Lung (tissue), 12 donors: ENCODE measurements around the gene RND3. TPM values are rescaled to one million over a fixed set of nuclear protein-coding genes. Genes with fewer than 3 reads are reported as not detected.

Experiments
- ATAC-seq: fragments of 200-7000 bp; cut with Tn5 transposase; one replicate; pipeline ENCODE4 v1.9.1; 2020; ENCODE audit warnings: moderate number of reproducible peaks; ENCODE audit not compliant: insufficient read depth, low FRiP score
- DNase-seq, 3 donors: peaks; one replicate each; pipeline ENCODE4 v3.0.0-alpha.2; 2013 to 2017
- H3K27ac ChIP-seq, 2 donors: one replicate each; pipeline ENCODE4 v1.5.1; 2013; ENCODE audit warnings: mild to moderate bottlenecking in 2 of 2, moderate library complexity in 2 of 2, control low read depth in 1 of 2, inconsistent platforms in 1 of 2, low read depth in 1 of 2, low read length in 1 of 2
- H3K27me3 ChIP-seq, 3 donors: one replicate each; pipeline ENCODE4 v1.5.1; 2013; ENCODE audit warnings: low read length in 2 of 3; ENCODE audit not compliant: control insufficient read depth in 3 of 3, insufficient read depth in 3 of 3
- H3K36me3 ChIP-seq, 4 donors: one replicate each; pipeline ENCODE4 v1.5.1; 2013; ENCODE audit warnings: low read length in 4 of 4, mild to moderate bottlenecking in 1 of 4, moderate library complexity in 1 of 4; ENCODE audit not compliant: control insufficient read depth in 4 of 4, insufficient read depth in 4 of 4
- H3K4me1 ChIP-seq, 5 donors: one replicate each; pipeline ENCODE4 v1.5.1; 2013; ENCODE audit warnings: low read length in 5 of 5, mild to moderate bottlenecking in 2 of 5, moderate library complexity in 1 of 5; ENCODE audit not compliant: control insufficient read depth in 5 of 5, insufficient read depth in 5 of 5
- H3K4me3 ChIP-seq: one replicate; pipeline ENCODE4 v1.5.1; 2013; ENCODE audit warnings: mild to moderate bottlenecking, control low read depth, moderate library complexity
- H3K9ac ChIP-seq, 2 donors: one replicate each; pipeline ENCODE4 v1.5.1; 2013; ENCODE audit warnings: low read length in 2 of 2, control low read depth in 1 of 2; ENCODE audit not compliant: insufficient read depth in 1 of 2
- H3K9me3 ChIP-seq, 4 donors: one replicate each; pipeline ENCODE4 v1.5.1; 2013; ENCODE audit warnings: low read length in 3 of 4, mild to moderate bottlenecking in 1 of 4, moderate library complexity in 1 of 4; ENCODE audit not compliant: control insufficient read depth in 4 of 4, insufficient read depth in 3 of 4
- CTCF ChIP-seq: IDR thresholded peaks from 2 replicates; pipeline ENCODE4 v1.5.1; 2012; ENCODE audit warnings: mild to moderate bottlenecking; ENCODE audit errors: control extremely low read depth, extremely low read depth
- WGBS, 2 donors: extraction: QIAGEN DNeasy Blood & Tissue Kit; methylation state at CpG; one replicate each; pipeline ENCODE4 v1.1.7; 2013; 5-methylcytosine and 5-hydroxymethylcytosine counted together
- polyA plus RNA-seq, 2 donors: library from polyadenylated mRNA; stranded (reverse); fragments of 200-250 nt; gene quantifications; one replicate each; pipeline ENCODE4 v1.2.1, GENCODE V29; 2013
- total RNA-seq, 2 donors: library from RNA; depleted of rRNA in 1 of 2; stranded (reverse); fragments of >200 nt in 1 of 2; gene quantifications; one replicate each; pipeline ENCODE4 v1.2.1, GENCODE V29; 2014 to 2021
- donor health status: control.
- donor health status: control.
- donor health status: Bipolar disorder and iron deficiency.
- donor health status: healthy.
- donor health status: DM: yes; HTN: yes; CAD: no.

Gene RND3
- total and polyA plus RNA-seq, 4 donors: 23.5 to 43.7 (median 33.4) TPM

- H3K36me3 ChIP-seq: no peaks in the 10 kb centered on the region
- TF ChIP-seq CTCF: no peak
- 83 to 84% methylated on average over 5 of the region's 5 CpGs for WGBS, 2 donors
- no peaks in the 10 kb centered on the region for H3K9me3 ChIP-seq
- no peak overlapping the region for H3K27ac ChIP-seq
- H3K4me3 ChIP-seq: no peak overlapping the region
- H3K9ac ChIP-seq: no peak overlapping the region
- DNase-seq (no peak), ATAC-seq (no peak)
- peaks cover 0 to 3% (median 0%) of the 10 kb centered on the region in 5 donors for H3K4me1 ChIP-seq
- H3K27me3 ChIP-seq: no peaks in the 10 kb centered on the region
Measured at GRCh38 chr2:150517951-150518680, 30.6 kb upstream of the RND3 start.

- no peaks in the 10 kb centered on the region for H3K9me3 ChIP-seq
- no peak for DNase-seq
- no peak for TF ChIP-seq CTCF
- H3K27me3 ChIP-seq: no peaks in the 10 kb centered on the region
- no peaks in the 10 kb centered on the region for H3K36me3 ChIP-seq
- peaks cover 0 to 2% (median 0%) of the 10 kb centered on the region in 5 donors for H3K4me1 ChIP-seq
- H3K27ac ChIP-seq: no peak overlapping the region
- no peak overlapping the region for H3K9ac ChIP-seq
- no peak for ATAC-seq
- H3K4me3 ChIP-seq: no peak overlapping the region
Measured at GRCh38 chr2:150513647-150514046, 26.2 kb upstream of the RND3 start.

- H3K4me1 ChIP-seq: peaks cover 0 to 8% (median 0%) of the 10 kb centered on the region in 5 donors
- DNase-seq: no peak
- no peak overlapping the region for H3K27ac ChIP-seq
- no peak for TF ChIP-seq CTCF
- H3K9ac ChIP-seq: no peak overlapping the region
- H3K9me3 ChIP-seq: no peaks in the 10 kb centered on the region
- no peaks in the 10 kb centered on the region for H3K36me3 ChIP-seq
- no peak for ATAC-seq
- WGBS, 2 donors: 56 to 64% methylated on average over 2 of the region's 2 CpGs
- H3K27me3 ChIP-seq: no peaks in the 10 kb centered on the region
- H3K4me3 ChIP-seq: no peak overlapping the region
Measured at GRCh38 chr2:150508497-150509137, 21.1 kb upstream of the RND3 start.
